ENCODE measurements around the gene KLF13. TPM values are rescaled to one million over a fixed set of nuclear protein-coding genes. Genes with fewer than 3 reads are reported as not detected.

The KLF13 gene
- total and polyA plus RNA-seq, 2 experiments from 2014 or later: 23.5 to 28.6 TPM

- no peaks in the 10 kb centered on the region for H3K36me3 ChIP-seq (ENCODE audit: insufficient read depth)
- H3K9me2 ChIP-seq (ENCODE audit: insufficient read depth): no peaks in the 10 kb centered on the region
- peaks cover 4% of the 10 kb centered on the region for H4K20me1 ChIP-seq (replicated peaks; ENCODE audit: insufficient read depth)
- H3K27ac ChIP-seq (ENCODE audit: low read depth): no peak overlapping the region
- DNase-seq (ENCODE audit: low spot score) (no peak), ATAC-seq (no peak)
- Mint-ChIP-seq H3K9me3 (no peaks in the 10 kb centered on the region), H3K27me3 (ENCODE audit: insufficient read depth, low read depth, poor library complexity) (peaks cover 6% of the 10 kb centered on the region), H3K4me3 (no peak overlapping the region), H3K36me3 (ENCODE audit: low read depth) (no peaks in the 10 kb centered on the region), H3K4me1 (peaks cover 23% of the 10 kb centered on the region), H3K27ac (no peak overlapping the region)
- no peak overlapping the region for H2AFZ ChIP-seq
- H3K79me2 ChIP-seq (replicated peaks; ENCODE audit: insufficient read depth): peaks cover 50% of the 10 kb centered on the region
- no peak overlapping the region for H3K4me2 ChIP-seq
- H3F3A ChIP-seq (replicated peaks; ENCODE audit: low read depth): no peaks in the 10 kb centered on the region
- TF ChIP-seq POLR2AphosphoS5 (IDR thresholded peaks at IDR 0.05; ENCODE audit: low read depth) (no peak), REST (IDR thresholded peaks at IDR 0.05; ENCODE audit: unreplicated experiment) (no peak)
- H3K4me3 ChIP-seq: no peak overlapping the region
- no peaks in the 10 kb centered on the region for H3K27me3 ChIP-seq (ENCODE audit: insufficient read depth)
- H3K4me1 ChIP-seq (ENCODE audit: insufficient read depth): no peaks in the 10 kb centered on the region
Measured at GRCh38 chr15:31347981-31348803, 21.6 kb downstream of the KLF13 start.

GRCh38 chr15:31349233-31350141, 22.9 kb downstream of the KLF13 start:
- no peak overlapping the region for H3K4me3 Mint-ChIP-seq
- H3K9me3 Mint-ChIP-seq: no peaks in the 10 kb centered on the region
- H3K79me2 ChIP-seq (replicated peaks; ENCODE audit: insufficient read depth): peaks cover 47% of the 10 kb centered on the region
- peaks cover 26% of the 10 kb centered on the region for H3K4me1 Mint-ChIP-seq
- no peaks in the 10 kb centered on the region for H3F3A ChIP-seq (replicated peaks; ENCODE audit: low read depth)
- H3K27ac ChIP-seq (ENCODE audit: low read depth): no peak overlapping the region
- no peak for ATAC-seq
- H3K4me2 ChIP-seq: no peak overlapping the region
- H4K20me1 ChIP-seq (replicated peaks; ENCODE audit: insufficient read depth): peaks cover 4% of the 10 kb centered on the region
- H3K36me3 Mint-ChIP-seq (ENCODE audit: low read depth): no peaks in the 10 kb centered on the region
- no peaks in the 10 kb centered on the region for H3K4me1 ChIP-seq (ENCODE audit: insufficient read depth)
- no peak for DNase-seq (ENCODE audit: low spot score)
- no peaks in the 10 kb centered on the region for H3K27me3 ChIP-seq (ENCODE audit: insufficient read depth)
- H2AFZ ChIP-seq: no peak overlapping the region
- H3K27me3 Mint-ChIP-seq (ENCODE audit: insufficient read depth, low read depth, poor library complexity): peaks cover 6% of the 10 kb centered on the region
- H3K9me2 ChIP-seq (ENCODE audit: insufficient read depth): no peaks in the 10 kb centered on the region
- no peak overlapping the region for H3K4me3 ChIP-seq
- H3K27ac Mint-ChIP-seq: no peak overlapping the region
- no peaks in the 10 kb centered on the region for H3K36me3 ChIP-seq (ENCODE audit: insufficient read depth)
- TF ChIP-seq ZNF331 (CRISPR knock-in tag; IDR thresholded peaks at IDR 0.05; ENCODE audit: low read depth) (no peak), REST (IDR thresholded peaks at IDR 0.05; ENCODE audit: unreplicated experiment) (no peak), ETS1 (IDR thresholded peaks at IDR 0.05) (no peak), CREB1 (CRISPR knock-in tag; IDR thresholded peaks at IDR 0.05; ENCODE audit: low read depth) (no peak), CTCF (conservative IDR thresholded peaks at IDR 0.05; ENCODE audit: low read depth in 2 of 2) (no peak), JUNB (IDR thresholded peaks at IDR 0.05; ENCODE audit: unreplicated experiment) (no peak), NANOG (IDR thresholded peaks at IDR 0.05; ENCODE audit: borderline replicate concordance) (no peak), ZNF114 (CRISPR knock-in tag; IDR thresholded peaks at IDR 0.05) (no peak), POLR2AphosphoS5 (IDR thresholded peaks at IDR 0.05; ENCODE audit: low read depth) (no peak), EZH2phosphoT487 (IDR thresholded peaks at IDR 0.05; ENCODE audit: unreplicated experiment) (no peak), STAT1 (IDR thresholded peaks at IDR 0.05; ENCODE audit: unreplicated experiment) (no peak)
